Osteocyte (in vitro differentiated cells): ENCODE measurements around the gene CIROP. TPM values are rescaled to one million over a fixed set of nuclear protein-coding genes. Genes with fewer than 3 reads are reported as not detected.

ENCODE experiments used
- DNase-seq: peaks from one replicate; pipeline ENCODE4 v3.0.0; 2021; ENCODE audit warnings: mixed read lengths; ENCODE audit not compliant: unreplicated experiment; ENCODE audit errors: extremely low spot score
- H3K27ac Mint-ChIP-seq: one replicate; pipeline ENCODE4 v1.8.0; 2021; ENCODE audit warnings: mild to moderate bottlenecking, mixed read lengths; ENCODE audit not compliant: unreplicated experiment
- H3K27me3 Mint-ChIP-seq: one replicate; pipeline ENCODE4 v1.8.0; 2021; ENCODE audit warnings: mixed read lengths; ENCODE audit not compliant: unreplicated experiment
- H3K36me3 Mint-ChIP-seq: one replicate; pipeline ENCODE4 v1.8.0; 2021; ENCODE audit warnings: mixed read lengths; ENCODE audit not compliant: unreplicated experiment
- H3K4me1 Mint-ChIP-seq: one replicate; pipeline ENCODE4 v1.8.0; 2021; ENCODE audit warnings: mixed read lengths; ENCODE audit not compliant: unreplicated experiment
- H3K4me3 Mint-ChIP-seq: one replicate; pipeline ENCODE4 v1.8.0; 2021; ENCODE audit warnings: mild to moderate bottlenecking, moderate library complexity, mixed read lengths; ENCODE audit not compliant: unreplicated experiment
- H3K9me3 Mint-ChIP-seq: one replicate; pipeline ENCODE4 v1.8.0; 2021; ENCODE audit warnings: mixed read lengths; ENCODE audit not compliant: unreplicated experiment
- CTCF ChIP-seq: fragments of 200-600 bp; sonication (generic); IDR thresholded peaks from 2 replicates; pipeline ENCODE4 v1.5.0; 2021; ENCODE audit warnings: antibody characterized with exemption, mild to moderate bottlenecking, moderate library complexity
- long read RNA-seq: library from polyadenylated mRNA; unstranded; transcript quantifications from one replicate; pipeline ENCODE4 v2.0.0, GENCODE V29; 2021
- total RNA-seq: library from RNA; stranded (reverse); gene quantifications from 2 replicates; pipeline ENCODE4 v1.2.1, GENCODE V29; 2021

Gene CIROP
- total RNA-seq, result not detected in 2 replicates
- long read RNA-seq, result 0 reads

GRCh38 chr14:23104591-23105347 is at the start of gene CIROP:
Gene CIROP (minus strand): TSS chr14:23104989. CDS start chr14:23104920, 69 bp downstream.
- peak within 1 kb of the TSS; percentile 66 for H3K27ac Mint-ChIP-seq
- no peaks in the 10 kb centered on the region for H3K9me3 Mint-ChIP-seq
- peaks cover 24% of the 10 kb centered on the region for H3K4me1 Mint-ChIP-seq
- no peak for DNase-seq
- peaks cover 3% of the 10 kb centered on the region for H3K36me3 Mint-ChIP-seq
- H3K4me3 Mint-ChIP-seq, result no peak within 1 kb of the TSS
- TF ChIP-seq CTCF, result no peak
- no peaks in the 10 kb centered on the region for H3K27me3 Mint-ChIP-seq

- Mint-ChIP-seq H3K36me3 (no peaks in the 10 kb centered on the region), H3K4me1 (peaks cover 8% of the 10 kb centered on the region), H3K4me3 (no peak overlapping the region), H3K27ac (no peak overlapping the region), H3K9me3 (no peaks in the 10 kb centered on the region), H3K27me3 (peaks cover 33% of the 10 kb centered on the region)
- no peak for TF ChIP-seq CTCF
- no peak for DNase-seq
Observed at GRCh38 chr14:23153851-23154796, 49.3 kb upstream of the CIROP start.

GRCh38 chr14:23151342-23151741 is 46.6 kb upstream of the CIROP start:
- DNase-seq, result no peak
- no peak for TF ChIP-seq CTCF
- Mint-ChIP-seq H3K4me3 (no peak overlapping the region), H3K9me3 (no peaks in the 10 kb centered on the region), H3K27ac (no peak overlapping the region), H3K4me1 (peaks cover 8% of the 10 kb centered on the region), H3K36me3 (no peaks in the 10 kb centered on the region), H3K27me3 (peaks cover 18% of the 10 kb centered on the region)

- TF ChIP-seq CTCF, result no peak
- Mint-ChIP-seq H3K36me3 (no peaks in the 10 kb centered on the region), H3K4me1 (peaks cover under 1% of the 10 kb centered on the region), H3K9me3 (no peaks in the 10 kb centered on the region), H3K27me3 (peaks cover 23% of the 10 kb centered on the region), H3K4me3 (no peak overlapping the region), H3K27ac (no peak overlapping the region)
- no peak for DNase-seq
Observed at GRCh38 chr14:23149745-23150144, 45.0 kb upstream of the CIROP start.
